GM21515 (cell line): Measurements from ENCODE around the gene FAXDC2.

Experiments used
- ATAC-seq: cut with Tn5 transposase; IDR thresholded peaks from one replicate; pipeline ENCODE4 v1.9.1; 2021; ENCODE audit not compliant: unreplicated experiment

FAXDC2 gene, protein sequence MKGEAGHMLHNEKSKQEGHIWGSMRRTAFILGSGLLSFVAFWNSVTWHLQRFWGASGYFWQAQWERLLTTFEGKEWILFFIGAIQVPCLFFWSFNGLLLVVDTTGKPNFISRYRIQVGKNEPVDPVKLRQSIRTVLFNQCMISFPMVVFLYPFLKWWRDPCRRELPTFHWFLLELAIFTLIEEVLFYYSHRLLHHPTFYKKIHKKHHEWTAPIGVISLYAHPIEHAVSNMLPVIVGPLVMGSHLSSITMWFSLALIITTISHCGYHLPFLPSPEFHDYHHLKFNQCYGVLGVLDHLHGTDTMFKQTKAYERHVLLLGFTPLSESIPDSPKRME

DNA sequence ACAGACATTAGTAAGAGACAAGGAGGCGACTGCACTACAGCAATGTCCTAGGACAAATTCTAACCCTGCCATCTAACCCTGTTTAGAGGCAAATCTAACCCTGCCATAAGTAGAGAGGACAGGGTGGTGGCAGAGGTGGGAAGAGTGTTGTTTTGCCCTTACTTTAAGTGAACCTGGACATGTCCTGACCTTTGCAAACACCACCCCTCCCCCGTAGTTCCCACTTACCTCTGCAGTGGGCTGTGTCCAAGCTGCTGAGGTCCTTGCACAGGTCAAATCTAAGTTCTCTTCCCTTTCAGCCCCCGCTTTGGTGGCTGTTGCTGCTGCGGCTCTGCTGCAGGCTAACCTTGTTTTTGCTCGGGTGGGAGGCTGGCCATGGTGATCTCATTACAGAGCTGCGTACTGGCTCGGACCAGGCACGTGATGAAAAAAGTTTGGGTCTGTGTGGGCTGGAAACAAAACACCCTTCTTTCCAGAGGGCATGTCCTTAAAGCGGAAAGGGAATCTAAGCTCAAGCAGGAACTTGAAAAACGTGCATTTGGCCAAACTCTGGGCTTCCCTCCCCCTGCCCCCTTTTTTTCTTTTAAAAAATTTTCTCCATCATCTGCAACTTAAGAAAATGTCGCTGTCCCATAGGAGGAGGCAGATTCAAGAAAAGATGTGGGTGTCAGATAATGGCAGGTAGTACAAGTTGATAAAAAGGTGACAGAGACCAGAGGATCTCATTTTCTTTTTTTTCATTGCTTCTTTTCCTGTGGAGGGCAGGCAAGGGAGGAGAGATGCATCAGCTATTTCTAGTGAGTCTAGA, at the start of gene FAXDC2:
TSS of gene FAXDC2 (minus strand) at position 349 of the 808 bp plus-strand sequence. CDS start 12,425 bp downstream, outside the sequence.
- ATAC-seq, result no peak

DNA sequence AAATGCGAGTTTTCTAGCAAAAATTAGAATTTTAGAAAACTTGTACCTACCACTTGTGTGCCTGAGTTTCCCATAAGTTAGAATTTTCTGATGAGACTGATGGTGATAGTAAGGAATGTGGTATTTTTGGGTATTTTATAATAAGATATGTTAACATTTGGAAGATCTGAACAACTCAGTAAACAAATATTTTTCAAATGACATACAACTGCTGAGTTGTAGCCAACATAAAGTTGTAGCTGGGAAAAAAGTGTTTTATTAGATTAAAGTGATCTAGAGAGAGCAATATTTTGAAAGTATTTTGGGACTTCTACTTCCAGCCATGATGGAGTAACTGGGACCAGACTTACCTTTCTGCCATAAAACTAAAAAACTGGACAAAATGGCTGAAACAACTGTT, 49.7 kb upstream of the FAXDC2 start:
- no peak for ATAC-seq

DNA sequence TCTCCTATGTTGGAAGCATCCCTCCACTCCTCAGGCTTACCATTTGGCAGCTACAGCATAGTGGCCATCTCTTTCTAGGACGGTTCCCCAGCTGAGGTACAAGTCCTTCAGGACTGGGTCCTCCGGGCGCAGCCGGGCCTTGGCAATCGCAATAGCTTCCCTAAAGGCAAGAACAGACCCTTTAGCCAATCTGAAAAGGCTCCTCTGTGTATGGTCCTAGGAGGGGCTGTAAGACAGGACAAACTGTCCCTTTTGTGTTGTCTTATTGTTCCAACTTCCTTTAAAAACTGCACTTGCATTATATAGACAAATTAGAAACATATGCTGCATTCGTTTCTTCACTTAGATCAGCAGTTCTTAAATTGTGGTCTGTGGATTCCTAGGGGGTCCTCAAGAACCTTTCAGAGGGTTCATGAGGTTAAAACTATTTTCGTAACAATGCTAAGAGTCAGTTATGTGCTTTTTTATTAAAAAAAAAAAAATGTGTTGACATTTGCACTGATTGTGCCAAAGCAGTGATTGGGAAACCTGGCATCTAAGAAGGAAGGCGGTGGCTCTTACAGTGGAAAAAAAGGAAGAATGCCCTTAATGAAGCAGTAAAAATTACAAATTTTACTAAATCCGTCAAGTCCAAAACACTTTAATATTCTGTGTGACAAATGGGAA, 48.9 kb upstream of the FAXDC2 start:
- no peak for ATAC-seq

DNA sequence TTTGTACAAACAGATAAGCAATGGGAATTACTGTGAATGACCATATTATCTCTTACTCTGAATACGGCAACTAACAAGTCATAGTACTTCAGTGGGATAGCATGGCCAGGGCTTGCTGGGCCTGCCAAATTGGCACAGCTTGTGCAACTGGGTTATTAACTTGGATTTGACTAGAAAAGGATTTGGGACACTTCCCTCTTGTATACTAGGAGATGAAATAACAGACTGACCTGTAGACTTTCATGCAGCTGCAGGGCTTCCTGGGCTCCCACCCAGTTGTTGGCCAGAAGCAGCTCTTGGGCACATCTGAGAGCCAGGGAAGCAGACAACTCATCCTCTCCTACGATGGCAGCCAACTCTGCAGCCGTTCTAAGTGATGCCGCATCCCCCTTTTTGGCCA, 47.8 kb upstream of the FAXDC2 start:
- ATAC-seq, result no peak

DNA sequence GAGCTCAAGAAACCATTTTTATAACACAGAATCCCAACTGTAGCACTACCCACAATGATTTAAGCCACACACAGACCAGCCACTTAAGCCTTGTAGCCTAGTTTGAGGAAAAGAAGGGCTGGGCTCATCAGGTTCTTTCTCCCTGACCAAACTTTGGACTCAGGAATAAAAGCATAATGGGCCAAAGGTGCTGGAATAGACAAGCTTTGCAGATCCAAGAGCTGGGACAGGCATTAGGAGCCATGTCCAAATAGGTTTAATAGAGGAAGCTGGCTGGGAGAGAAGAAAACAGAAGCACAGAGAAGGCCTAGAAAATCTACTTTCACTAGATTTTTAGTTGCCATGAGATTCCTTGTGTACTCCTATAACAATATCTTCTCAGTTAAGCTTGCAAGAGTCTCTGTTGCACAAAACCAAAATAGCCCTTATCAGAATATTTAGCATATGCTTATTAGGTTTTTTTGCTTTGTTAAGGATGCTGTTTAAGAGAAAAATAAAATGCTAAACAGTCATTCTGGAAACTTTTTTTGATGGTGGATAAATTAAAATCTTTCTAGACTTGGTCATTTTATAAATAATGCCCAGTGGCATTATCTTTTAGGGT, 46.3 kb upstream of the FAXDC2 start:
- ATAC-seq, result no peak

DNA sequence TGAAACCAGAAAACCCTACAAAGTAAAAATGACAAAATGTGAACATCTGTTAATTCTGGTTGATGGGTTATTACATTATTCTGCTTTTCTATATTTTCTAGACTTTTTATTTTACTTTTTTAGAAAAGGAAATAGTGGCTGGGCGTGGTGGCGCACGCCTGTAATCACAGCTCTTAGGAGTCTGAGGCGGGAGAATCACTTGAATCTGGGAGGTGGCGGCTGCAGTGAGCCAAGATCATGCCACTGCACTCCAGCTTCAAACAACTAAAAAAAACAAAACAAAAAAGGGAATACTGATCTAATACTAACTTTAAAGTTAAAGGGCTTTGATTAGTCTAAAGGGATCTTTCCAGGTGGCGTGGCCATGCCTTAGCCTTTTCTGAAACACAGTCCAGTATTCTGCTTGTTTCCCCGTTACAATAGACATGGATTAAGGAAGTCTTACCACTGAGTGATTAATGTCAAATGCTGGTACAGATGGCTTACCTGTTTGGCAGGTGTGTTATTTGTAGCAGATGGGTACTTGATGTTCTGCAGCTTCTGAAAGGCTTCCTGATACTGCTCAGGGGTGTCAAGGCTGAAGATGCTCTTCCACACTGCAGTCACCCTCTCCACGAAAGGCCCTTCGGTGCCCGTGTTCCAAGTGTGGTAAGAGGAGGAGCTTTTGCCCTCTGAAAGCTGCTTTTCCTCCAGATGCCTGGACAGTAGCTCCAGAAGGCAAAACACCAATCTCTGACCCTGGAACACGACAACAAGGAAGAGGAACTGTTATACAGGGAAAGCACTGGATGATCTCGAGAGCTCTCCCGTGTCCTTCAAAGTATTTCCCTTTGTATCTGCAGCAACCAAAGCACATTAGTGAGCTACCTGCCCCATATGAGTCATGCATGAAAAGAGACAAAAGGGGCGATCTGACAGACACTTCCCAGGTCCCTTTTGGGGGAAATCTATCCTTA, 45.5 kb upstream of the FAXDC2 start:
- no peak for ATAC-seq

DNA sequence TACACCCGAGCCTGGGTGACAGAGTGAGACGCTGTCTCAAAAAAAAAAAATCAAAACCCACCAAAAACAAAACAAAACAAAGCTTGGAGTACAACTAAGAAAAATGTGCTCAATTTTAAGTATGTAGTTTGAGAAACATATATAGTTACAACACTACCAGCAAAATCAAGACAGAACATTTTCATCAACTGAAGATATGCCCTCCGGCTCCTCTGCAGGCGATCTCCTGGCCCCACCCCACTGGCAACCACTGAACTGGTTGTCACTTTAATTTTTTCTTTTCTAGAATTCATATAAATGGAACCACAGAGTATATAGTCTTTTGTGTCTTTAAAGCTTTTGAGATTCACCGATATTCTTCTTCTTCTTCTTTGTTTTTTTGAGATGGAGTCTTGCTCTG, 43.0 kb upstream of the FAXDC2 start:
- ATAC-seq, result no peak

DNA sequence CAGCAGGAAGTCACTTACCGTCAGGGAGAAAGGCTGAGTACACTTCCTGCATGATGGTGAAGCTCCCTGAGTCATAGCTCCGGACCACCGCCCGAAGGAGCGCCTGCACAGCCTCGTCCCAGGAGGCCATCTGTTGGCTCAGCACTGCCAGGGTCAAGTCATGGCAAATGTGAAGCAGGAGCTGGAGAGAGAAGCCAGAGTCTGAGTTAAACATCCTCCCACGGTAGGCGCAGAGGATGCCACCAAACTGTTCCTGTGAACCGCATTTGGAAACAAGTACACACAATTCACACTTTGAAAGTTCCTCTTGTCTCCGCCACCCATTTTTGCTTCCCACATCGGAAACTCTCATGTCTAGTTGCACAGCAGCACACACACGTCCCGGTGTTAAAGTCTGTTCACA, 42.0 kb upstream of the FAXDC2 start:
- ATAC-seq, result no peak

DNA sequence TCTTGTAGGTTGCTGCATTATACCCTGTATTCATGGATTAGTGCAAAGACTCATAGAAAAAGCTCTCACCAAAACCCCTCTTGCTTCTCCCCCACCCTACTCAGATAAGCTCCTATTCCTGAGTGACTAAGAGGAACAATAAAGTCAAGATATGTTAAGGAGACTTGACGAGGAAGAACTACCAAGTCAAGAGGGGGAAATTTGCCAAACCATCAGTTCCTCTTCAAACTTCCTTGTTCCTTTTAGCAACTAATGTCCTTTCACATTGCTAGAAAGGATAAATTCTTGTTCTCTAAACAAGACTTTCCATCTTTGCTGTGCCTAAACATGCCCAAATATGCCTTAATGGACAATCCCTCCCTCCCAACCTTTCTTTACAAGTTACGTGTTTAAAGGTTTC, 35.0 kb upstream of the FAXDC2 start:
- no peak for ATAC-seq

DNA sequence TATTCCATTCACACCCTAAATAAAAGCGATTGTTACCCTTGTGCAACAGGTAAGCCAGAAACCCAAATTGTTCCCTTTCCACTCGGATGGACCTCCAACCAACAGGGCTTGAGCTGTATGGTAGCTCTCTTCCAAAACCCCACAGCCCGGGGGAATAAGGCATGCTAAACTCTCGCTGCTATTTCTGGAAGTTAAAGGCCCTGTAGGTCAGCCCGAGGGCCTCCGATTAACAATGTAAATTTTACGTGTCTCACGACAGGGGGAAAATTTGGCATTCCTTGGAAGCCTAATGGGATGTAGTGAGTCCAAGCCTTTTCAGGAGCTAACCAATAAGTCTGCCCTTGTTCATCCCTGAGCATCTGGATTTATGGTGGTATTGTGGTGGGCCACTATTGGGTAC, 34.0 kb upstream of the FAXDC2 start:
- ATAC-seq, result no peak

DNA sequence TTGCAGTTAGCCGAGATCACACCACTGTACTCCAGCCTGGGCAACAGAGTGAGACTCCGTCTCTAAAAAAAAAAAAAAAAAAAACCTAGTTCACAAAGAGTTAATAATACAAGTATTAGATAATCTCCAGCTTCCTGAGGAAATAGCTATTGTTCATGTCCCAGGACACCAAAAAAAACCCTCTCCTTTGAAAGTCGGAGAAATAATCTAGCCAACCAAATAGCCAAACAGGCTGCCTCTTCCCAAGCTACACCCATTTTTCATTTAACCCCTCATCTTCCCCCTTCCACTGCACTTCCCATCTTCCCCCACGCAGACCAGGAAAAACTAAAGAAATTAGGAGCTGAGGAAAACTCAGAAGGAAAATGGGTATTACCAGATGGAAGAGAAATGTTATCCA, 31.6 kb upstream of the FAXDC2 start:
- no peak for ATAC-seq

DNA sequence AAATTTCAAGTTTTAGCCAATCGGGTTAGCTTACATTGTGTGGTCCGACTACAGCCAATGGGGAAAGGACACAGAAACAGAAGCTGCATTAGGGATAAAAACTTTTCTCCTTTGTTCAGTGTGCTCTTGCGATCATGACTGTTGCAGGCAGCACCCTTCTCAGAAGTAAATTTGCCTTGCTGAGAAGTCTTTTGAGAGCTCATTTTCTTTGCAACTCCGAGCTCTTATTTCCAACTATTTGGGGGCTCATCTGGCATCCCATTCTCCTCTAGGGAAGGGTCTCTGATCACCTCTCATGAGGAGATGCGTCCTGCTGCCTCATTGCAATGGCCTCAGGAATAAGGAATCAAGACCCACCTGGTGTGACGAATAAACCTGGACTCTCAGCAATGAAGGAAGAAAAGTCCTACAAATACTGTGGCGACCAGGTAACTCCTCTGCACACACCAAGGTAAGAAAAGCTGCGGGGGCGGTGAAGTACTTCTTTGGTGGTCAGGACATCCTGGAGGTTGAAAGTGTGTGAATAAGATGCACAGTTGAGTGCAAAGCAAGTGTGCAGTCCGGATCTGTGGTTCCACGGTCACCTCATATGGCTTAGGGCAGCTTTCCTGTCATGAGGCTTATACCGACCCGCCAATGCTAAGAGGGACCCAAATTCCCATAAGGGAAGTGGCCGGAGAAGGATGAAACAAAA, 28.4 kb upstream of the FAXDC2 start:
- ATAC-seq, result no peak

DNA sequence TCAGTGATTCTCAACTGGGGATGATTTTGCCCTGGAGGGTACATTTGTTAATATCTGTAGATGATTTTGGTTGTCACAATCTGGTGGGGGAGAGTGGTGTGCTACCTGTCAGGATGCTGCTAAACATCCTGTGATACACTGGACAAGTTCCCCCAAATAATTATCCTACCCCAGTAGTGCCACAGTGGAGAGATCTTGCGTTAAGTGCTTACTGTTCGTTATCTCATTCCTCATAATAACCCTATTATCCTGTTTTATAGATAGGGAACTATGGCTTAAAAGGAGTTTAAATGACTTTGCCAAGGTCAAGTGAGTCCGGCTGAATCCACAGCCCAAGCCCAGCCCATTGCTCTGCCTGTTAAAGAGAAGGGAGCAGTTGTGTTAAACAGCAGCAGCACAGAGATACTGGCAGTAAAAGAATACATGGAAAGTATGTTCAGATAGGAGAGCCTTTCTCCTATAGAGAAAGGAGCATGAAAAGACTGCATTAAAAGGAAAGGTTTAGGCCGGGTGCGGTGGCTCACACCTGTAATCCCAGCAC, 23.5 kb upstream of the FAXDC2 start:
- ATAC-seq, result no peak

DNA sequence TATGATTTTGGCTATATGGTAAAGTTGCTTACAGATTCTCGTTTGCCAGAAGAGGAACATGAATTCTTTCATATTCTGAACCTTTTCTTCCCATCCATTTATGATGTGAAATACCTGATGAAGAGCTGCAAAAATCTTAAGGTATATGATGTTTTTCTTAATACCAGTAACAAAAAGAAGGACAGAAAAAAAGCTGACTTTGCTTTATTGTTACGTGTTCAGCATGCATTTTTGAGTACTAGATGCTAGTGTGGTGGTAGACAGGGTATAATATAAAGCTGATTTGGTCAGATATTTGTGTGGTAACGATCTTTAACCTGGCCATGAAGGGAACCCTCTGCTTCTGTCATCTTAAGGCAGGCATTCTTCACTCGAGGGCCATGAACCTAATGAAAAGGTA, 21.3 kb upstream of the FAXDC2 start:
- ATAC-seq, result no peak

DNA sequence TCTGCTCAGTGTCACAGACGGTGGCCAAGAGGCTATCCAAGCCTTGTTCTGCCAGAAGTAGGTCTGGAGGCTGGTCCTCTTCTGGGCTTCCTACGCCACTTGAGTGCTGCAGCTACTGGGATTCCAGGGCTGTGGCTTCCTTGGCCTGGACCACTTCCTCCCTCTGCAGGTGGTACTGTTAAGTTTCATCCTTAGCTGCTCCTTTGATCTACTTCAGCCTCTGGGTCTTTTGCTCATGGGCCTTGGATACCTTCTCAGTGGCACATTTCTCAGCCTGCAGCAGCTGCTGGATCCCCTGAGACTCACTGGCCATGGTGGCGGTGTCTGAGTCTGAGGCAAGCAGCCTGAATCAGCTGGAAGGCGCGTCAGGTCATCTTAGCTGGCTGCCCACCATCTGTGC, 18.3 kb upstream of the FAXDC2 start:
- ATAC-seq, result no peak

DNA sequence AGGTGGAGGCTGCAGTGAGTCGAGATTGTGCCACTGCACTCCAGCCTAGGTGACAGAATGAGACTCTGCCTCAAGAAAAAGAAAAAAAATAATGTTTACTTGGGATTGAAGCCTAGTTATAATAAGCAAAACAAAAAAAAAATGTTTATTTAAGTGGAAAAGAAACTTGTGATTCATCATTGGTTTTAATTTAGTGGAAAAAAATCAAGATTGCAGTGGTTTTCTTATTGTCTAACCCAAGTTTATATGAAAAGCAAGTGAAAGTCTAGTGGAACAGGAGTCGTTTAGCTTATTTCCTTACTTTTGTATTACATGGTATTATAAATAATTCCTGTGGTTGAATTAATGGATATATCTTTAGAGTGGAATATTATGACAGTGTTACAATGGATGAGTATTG, 16.4 kb upstream of the FAXDC2 start:
- ATAC-seq, result no peak

DNA sequence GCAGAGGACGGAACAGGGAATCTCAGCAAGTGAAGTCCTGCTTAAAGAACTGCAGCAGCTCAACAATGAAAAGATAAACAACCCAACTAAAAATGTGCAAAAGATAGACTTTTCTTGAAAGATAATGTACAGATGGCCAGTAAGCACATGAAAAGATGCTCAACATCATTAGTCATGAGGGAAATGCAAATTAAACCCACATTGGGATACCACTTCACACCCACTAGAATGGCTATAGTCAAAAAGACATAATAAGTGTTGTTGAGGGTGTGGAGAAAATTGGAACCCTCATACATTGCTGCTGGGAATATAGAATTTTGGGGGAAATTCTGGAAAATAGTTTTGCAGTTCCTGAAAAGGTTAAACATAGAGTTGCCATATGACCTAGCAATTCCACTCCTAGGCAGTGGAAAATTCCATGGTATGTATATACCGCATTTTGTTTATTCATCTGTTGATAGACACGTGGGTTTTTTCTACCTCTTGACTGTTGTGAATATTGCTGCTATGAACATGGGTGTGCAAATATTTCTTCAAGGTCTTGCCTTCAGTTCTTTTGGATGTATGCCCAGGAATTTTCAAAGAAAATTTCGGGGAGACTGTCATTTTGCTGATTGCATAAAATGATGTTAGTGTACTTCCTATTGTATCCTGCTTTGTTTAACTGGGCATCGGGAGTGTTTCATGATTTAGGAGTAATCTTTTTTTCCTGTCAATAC, 15.2 kb upstream of the FAXDC2 start:
- ATAC-seq, result no peak

DNA sequence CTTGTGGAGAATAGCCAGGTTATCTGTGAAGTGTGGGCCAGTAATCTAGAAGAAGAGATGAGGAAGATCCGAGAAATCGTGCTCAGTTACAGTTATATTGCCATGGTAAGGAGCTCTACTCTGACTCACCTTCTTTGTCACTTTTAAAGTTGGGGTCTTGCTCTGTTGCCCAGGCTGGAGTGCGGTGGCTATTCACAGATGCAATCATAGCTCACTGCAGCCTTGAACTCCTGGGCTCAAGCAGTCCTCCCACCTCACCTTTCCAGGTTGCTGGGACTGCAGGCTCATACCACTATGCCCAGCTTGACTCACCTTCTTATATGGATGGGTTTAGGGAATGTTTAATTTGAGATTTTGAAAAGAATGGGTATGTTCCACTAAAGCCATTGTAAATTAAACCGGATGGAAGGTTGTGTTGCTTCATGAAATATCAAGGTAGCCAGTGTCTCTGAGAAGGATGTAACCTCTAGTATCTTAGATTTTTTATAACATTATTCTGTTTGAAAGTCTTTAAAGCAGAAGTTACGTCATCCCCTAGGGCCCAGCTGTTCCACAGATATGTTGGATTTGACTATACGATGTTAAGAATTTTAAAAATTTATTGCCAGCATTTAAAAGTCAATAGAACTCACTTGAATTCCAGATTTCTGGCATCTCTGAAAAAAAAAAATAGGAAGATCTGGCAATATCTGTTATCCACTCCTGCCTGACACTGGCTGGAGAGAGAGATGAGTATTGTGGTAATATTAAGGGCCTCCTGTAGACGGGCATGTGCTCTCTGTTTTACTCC, 13.1 kb upstream of the FAXDC2 start:
- ATAC-seq, result no peak
